Measurements from ENCODE around the gene SNX9. TPM values are rescaled to one million over a fixed set of nuclear protein-coding genes. Genes with fewer than 3 reads are reported as not detected.
"Not testable (repeated sequence)": the region's sequence is repeated elsewhere in the genome, so short reads cannot be mapped to it uniquely, and the experiment has no call there.

SNX9 gene
- total RNA-seq, 2 experiments from 2014 or later: 14.8 to 15.2 TPM

DNA sequence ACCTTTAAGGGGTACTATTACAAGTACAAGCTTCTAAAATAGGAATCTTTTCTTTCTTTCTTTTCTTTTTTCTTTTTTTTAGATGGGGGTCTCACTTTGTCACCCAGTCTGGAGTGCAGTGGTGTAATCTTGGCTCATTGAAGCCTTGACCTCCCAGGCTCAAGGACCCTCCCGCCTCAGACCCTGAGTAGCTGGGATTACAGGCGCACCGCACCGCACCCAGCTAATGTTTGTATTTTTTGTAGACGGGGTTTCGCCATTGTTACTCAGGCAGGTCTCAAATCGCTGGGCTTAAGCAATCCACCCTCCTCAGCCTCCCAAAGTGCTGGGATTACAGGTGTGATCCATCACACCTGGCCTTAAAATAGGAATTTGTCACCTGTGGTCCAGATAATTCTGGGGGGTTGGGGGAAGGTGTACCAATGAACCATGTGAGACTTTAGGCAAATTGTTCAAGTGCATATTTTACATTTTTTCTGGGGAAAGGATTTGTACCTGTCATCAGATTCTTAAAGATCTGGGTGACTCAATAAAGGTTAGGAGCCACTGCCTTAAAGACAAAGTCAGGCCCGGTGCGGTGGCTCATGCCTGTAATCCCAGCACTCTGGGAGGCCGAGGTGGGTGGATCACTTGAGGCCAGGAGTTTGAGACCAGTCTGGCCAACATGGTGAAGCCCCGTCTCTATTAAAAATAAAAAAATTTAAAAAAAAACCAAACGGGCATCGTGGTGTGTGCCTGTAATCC is 139.0 kb downstream of the SNX9 start:
- peak overlapping the region; percentile 94 for H3K27ac Mint-ChIP-seq
- POLR2A ChIA-PET: interaction anchor here (1.5 to 3.6 kb wide), 2 partner anchors 19 to 110 kb away, joined by 4 to 17 read pairs; partner anchors contain the start of gene SYNJ2
- ATAC-seq (ENCODE audit: low read depth) (no peak), DNase-seq (no peak)
- peaks cover 35% of the 10 kb centered on the region for H3K36me3 Mint-ChIP-seq
- peak overlapping the region; percentile 82 for H3K4me3 Mint-ChIP-seq
- H3K9me3 Mint-ChIP-seq: peaks cover 15% of the 10 kb centered on the region
- peaks cover 26% of the 10 kb centered on the region for H3K4me1 Mint-ChIP-seq
- no peaks in the 10 kb centered on the region for H3K27me3 Mint-ChIP-seq

DNA sequence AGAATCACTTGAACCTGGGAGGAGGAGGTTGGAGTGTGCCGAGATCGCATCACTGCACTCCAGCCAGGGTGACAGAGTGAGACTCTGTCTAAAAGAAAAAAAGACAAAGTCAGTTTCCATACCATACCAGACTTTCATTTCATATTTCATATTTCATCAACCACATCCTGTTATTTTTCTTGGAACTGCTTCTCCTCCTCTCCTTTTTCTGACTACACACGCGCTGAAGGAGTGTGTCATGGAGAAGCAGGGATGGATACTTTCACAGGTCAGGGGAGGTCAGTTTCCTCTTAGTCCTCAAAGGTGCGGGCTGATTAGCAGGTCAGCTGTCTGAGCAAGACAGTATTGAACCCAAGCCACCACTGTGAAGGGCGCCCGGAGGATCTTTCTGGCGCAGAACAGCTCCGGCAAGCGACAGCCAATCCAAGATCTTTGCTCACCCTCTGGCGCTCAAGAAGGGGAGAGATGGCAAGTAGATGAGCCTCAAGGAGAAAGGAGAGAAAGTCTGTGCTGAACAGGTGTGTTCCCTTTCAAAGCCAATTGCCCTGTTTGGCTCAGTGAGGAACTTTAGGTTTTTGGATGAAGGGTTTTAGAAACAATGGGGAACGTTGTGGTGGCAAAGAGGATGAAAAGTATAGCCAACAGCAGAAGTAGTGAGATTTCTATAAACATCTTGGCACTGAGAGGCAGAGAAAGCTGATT is 139.7 kb downstream of the SNX9 start:
- Mint-ChIP-seq H3K4me1 (peaks cover 27% of the 10 kb centered on the region), H3K9me3 (peaks cover 15% of the 10 kb centered on the region), H3K4me3 (peak overlapping the region; percentile 82), H3K27me3 (no peaks in the 10 kb centered on the region), H3K36me3 (peaks cover 35% of the 10 kb centered on the region), H3K27ac (peak overlapping the region; percentile 94)
- ATAC-seq (ENCODE audit: low read depth): peak; percentile 70
- DNase-seq: peak; percentile 58
- POLR2A ChIA-PET: interaction anchor here (0.6 to 3.6 kb wide), 4 partner anchors 18 to 183 kb away, joined by 3 to 17 read pairs (median 4); partner anchors contain the start of gene SYNJ2

DNA sequence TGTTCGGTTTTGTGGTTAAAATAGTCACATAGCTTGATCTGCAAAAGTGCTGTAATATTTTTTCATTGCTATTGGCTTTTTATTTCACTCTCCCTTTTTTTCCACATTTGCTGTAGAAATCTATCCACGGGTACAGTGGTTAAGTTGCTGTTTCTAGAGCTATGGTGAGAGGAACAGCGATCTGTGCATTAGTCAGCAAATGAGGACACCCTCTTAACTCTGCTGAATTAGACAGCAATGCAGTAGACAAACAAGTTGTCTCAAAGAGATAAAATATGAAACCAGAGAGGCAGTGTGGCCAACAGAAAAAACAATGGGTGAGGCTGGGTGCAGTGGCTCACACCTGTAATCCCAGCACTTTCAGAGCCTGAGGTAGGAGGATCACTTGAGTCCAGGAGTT is 141.1 kb downstream of the SNX9 start:
- POLR2A ChIA-PET: interaction anchor here (0.6 to 3.6 kb wide), 5 partner anchors 17 to 1885 kb away, joined by 3 to 17 read pairs (median 3); partner anchors contain the start of gene SYNJ2
- Mint-ChIP-seq H3K36me3 (peaks cover 27% of the 10 kb centered on the region), H3K27ac (peak overlapping the region; percentile 94), H3K4me1 (peaks cover 30% of the 10 kb centered on the region), H3K27me3 (no peaks in the 10 kb centered on the region), H3K9me3 (peaks cover 12% of the 10 kb centered on the region), H3K4me3 (peak overlapping the region; percentile 73)
- DNase-seq: no peak
- no peak for ATAC-seq (ENCODE audit: low read depth)

DNA sequence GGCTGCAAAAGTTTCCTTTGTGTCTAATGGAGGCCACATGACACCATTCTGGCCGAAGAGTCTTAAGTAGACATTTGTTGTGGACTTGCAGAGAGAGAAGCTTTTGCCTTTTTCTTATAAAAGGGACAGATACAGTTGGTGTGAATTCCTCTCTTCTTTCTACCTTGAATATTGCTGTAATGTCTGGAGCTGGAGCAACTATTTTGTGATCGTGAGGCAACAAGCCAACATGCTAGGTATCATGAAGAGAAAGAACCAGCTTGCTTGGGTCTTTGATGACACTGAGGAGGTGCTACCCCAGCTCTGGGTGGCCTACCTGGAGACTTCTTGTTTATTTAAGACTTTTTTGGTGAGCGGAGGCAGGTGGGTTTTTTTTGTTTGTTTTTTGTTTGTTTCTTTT is 142.3 kb downstream of the SNX9 start:
- DNase-seq: no peak
- no peak for ATAC-seq (ENCODE audit: low read depth)
- POLR2A ChIA-PET: interaction anchor here (1.1 kb wide), 1 partner anchor 16 kb away, joined by 4 read pairs; the partner anchor contains the start of gene SYNJ2
- peaks cover 18% of the 10 kb centered on the region for H3K36me3 Mint-ChIP-seq
- no peak overlapping the region for H3K4me3 Mint-ChIP-seq
- peaks cover 31% of the 10 kb centered on the region for H3K4me1 Mint-ChIP-seq
- H3K9me3 Mint-ChIP-seq: peaks cover 3% of the 10 kb centered on the region
- no peak overlapping the region for H3K27ac Mint-ChIP-seq
- peaks cover under 1% of the 10 kb centered on the region for H3K27me3 Mint-ChIP-seq

DNA sequence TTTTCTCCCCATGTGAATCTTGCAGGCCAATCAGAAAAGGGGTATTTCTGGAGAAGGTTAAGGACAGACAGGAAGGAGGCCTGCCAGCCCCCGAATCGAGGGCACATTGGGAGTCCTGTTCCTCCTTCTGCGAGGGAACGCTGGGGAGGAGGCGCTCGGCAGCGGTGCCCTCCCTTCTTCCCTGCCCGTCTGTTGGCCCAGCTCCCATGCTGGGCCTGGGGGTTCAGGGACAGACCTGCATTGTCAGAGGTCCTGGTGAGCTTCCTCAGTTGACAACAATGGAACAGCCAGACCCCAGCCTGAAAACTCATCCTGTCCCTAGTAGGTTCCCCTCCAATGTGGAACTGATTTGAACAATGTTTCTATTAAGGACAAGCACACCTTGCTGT is 143.5 kb downstream of the SNX9 start:
- Mint-ChIP-seq H3K27ac (no peak overlapping the region), H3K36me3 (peaks cover 18% of the 10 kb centered on the region), H3K27me3 (peaks cover 10% of the 10 kb centered on the region), H3K9me3 (peaks cover 2% of the 10 kb centered on the region), H3K4me1 (peaks cover 36% of the 10 kb centered on the region), H3K4me3 (no peak overlapping the region)
- no peak for ATAC-seq (ENCODE audit: low read depth)
- POLR2A ChIA-PET: no interaction called here
- no peak for DNase-seq

DNA sequence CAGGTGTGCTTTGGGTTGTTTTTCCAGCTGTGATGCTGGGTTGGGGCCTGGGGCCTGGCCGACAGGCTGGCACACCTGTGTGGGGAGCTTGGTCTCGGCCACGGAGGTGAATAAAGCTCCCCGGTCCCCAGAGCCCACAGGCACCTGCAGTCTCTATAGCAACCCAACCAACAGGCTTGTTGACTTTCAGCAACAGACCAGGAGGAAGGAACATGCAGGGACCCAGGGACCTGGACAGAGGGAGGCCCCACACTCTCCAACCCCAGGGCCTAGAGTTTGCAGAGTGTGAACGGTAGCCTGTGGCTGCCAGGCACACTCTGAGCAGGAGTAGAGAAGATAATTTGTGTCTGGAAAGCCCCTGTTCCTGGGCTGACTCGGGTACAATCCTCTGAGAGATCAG is 144.0 kb downstream of the SNX9 start:
- Mint-ChIP-seq H3K9me3 (peaks cover 2% of the 10 kb centered on the region), H3K36me3 (peaks cover 18% of the 10 kb centered on the region), H3K27ac (no peak overlapping the region), H3K4me1 (peaks cover 35% of the 10 kb centered on the region), H3K27me3 (peaks cover 12% of the 10 kb centered on the region), H3K4me3 (no peak overlapping the region)
- DNase-seq (no peak), ATAC-seq (ENCODE audit: low read depth) (no peak)
- POLR2A ChIA-PET: no interaction called here

DNA sequence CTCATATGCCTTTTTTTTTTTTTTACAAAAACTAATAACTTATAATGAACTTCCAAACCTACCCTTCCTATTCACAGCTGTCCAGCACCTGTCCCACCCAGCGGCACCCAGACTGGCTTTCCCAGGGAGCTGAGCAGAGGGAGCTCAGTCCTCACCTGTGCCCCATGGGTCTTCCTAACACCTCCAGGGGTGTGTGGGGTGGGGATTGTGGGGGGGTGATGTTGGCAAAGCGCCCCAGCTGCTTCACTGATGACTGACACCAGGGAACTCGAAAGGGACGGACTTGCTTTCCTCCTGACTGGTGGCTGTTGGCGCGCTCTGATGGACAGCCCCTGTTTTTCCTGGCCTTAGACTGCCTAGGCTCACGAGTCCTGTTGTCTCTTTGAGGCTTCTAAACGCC is 144.4 kb downstream of the SNX9 start:
- ATAC-seq (ENCODE audit: low read depth): no peak
- Mint-ChIP-seq H3K27me3 (peaks cover 12% of the 10 kb centered on the region), H3K27ac (no peak overlapping the region), H3K4me1 (peaks cover 31% of the 10 kb centered on the region), H3K4me3 (no peak overlapping the region), H3K9me3 (peaks cover 2% of the 10 kb centered on the region), H3K36me3 (peaks cover 18% of the 10 kb centered on the region)
- POLR2A ChIA-PET: interaction anchor here (1.0 kb wide), 1 partner anchor 14 kb away, joined by 3 read pairs; the partner anchor contains the start of gene SYNJ2
- DNase-seq: no peak

DNA sequence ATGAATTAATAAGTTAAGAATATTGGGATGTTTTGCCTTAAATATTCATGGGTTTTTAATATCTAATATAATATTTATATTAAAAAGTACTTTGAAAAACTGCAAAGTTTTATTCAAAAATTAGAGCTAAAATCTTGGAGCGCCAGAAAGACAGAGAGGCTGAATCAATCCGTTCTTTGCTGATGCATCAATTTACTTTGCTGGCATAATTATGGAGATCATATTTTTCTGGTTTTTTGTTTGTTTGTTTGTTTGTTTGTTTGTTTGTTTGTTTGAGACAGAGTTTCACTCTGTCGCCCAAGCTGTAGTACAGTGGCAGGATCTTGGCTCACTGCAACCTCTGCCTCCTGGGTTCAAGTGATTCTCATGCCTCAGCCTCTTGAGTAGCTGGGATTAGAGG is 149.1 kb downstream of the SNX9 start:
- H3K27ac Mint-ChIP-seq; POLR2A ChIA-PET; ATAC-seq (ENCODE audit: low read depth); H3K4me3 Mint-ChIP-seq; DNase-seq; H3K9me3 Mint-ChIP-seq; H3K36me3 Mint-ChIP-seq: not testable (repeated sequence)
- peaks cover 17% of the 10 kb centered on the region for H3K4me1 Mint-ChIP-seq
- peaks cover 16% of the 10 kb centered on the region for H3K27me3 Mint-ChIP-seq

DNA sequence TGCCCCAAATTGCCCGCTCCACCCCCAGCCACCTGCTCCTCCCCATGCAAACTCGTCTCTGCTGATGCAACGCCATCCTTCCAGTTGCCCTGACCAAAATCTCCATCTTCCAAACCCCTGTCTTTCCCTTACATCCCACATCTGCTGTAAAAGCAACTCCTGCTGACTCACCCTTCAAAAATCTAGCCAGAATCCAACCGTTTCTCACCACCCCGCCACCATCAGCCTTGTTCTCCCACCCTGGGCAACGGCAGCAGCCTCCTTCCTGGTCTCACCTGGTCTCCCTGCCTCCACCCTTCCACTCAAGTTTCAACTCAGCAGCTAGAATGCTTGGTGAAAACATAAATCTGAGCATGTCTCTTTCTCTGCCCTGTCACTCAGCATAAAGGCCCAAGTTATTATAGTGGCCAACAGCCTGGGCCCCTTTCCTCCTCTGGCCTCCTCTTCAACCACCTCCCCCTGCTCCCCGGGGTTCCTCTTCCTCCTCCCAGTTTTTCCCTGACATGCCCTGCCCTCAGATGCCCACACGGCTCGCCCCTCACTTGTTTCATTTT is 151.4 kb downstream of the SNX9 start:
- Mint-ChIP-seq H3K9me3 (no peaks in the 10 kb centered on the region), H3K27ac (peak overlapping the region; percentile 7), H3K27me3 (peaks cover 17% of the 10 kb centered on the region), H3K4me3 (no peak overlapping the region), H3K36me3 (peaks cover 8% of the 10 kb centered on the region), H3K4me1 (peaks cover 19% of the 10 kb centered on the region)
- POLR2A ChIA-PET: no interaction called here
- DNase-seq (no peak), ATAC-seq (ENCODE audit: low read depth) (no peak)

DNA sequence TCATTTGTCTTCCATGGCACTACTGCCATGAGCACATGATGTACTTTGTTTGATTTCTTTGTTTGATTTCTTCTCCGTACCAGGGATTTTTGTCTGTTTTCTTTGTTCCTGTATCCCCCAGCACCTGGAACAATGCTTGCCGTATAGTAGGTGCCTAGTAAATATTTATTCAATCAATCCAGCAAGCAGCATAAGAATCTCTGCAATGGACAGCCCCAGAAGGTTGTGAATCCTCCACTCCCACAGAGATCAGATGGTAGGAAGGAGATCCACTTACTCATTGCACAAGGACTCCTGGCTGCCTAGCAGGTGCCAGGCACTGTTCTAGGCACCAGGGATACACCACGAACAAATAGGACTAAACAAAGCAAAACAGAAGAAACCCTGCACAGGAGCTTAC is 151.9 kb downstream of the SNX9 start:
- H3K27me3 Mint-ChIP-seq: peaks cover 17% of the 10 kb centered on the region

DNA sequence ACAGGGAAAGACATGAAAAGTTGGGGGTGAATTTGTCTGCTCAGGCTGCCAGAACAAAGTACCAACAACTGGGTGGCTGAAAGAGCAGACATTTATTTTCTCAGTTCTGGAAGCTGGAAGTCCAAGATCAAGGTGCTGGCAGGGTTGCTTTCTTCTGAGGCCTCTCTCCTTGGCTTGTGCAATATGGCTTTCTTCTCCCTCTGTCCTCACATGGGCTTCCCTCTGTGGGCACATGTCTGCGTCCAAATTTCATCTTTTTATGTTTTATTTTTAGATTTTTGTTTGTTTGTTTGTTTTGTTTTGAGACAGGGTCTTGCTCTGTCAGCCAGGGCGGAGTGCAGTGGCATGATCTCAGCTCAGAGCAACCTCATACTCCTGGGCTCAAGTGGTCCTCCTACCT is 152.4 kb downstream of the SNX9 start:
- no peak for ATAC-seq (ENCODE audit: low read depth)
- no peak overlapping the region for H3K4me3 Mint-ChIP-seq
- H3K9me3 Mint-ChIP-seq: no peaks in the 10 kb centered on the region
- peaks cover 28% of the 10 kb centered on the region for H3K4me1 Mint-ChIP-seq
- H3K27me3 Mint-ChIP-seq: peaks cover 16% of the 10 kb centered on the region
- POLR2A ChIA-PET: no interaction called here
- H3K27ac Mint-ChIP-seq: no peak overlapping the region
- peaks cover 7% of the 10 kb centered on the region for H3K36me3 Mint-ChIP-seq
- DNase-seq: no peak

More for the DNA sequence above, 151.9 kb downstream of the SNX9 start:
- Mint-ChIP-seq H3K4me3 (no peak overlapping the region), H3K4me1 (peaks cover 25% of the 10 kb centered on the region), H3K36me3 (peaks cover 8% of the 10 kb centered on the region), H3K27ac (no peak overlapping the region), H3K9me3 (no peaks in the 10 kb centered on the region)
- POLR2A ChIA-PET: no interaction called here
- no peak for ATAC-seq (ENCODE audit: low read depth)
- DNase-seq: no peak

DNA sequence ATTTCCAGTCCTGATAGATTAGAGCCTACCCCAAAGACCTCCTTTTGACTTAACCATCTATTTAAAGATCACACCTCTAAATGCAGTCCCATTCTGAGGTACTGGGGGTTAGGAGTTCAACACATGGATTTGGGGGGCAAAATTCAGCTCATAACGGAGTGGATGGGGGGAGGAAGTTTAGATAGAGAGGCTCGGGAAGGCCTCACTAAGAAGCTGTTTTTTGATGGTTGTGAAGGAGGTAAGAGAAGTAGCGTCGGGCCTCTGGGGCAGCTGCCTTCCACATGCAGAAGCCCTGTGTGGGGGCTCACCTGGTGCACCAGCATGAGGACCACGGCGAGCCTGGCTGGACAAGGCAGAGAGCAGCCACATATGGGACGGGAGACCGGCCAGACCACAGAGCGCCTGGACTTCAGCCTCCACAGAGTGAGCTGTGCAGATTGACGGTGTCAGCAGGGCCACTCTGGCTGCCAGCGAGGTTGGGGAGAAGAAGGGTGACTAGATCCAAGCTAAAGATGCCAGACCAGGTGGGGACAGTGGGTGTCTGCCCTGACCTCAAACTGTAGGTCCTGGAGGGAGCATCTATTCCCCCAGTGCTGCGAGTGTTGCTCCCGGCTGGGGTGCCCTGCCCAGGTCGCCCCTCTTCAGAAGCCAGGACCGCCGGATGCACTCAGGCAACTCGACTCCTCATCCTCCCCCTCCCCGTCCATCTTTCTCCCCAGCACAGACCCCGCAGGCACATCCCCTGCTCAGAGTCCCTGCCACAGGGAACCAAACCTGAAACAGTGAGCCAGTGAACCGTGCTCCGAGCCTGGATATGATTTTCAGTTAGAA is 153.5 kb downstream of the SNX9 start:
- Mint-ChIP-seq H3K4me1 (peaks cover 25% of the 10 kb centered on the region), H3K9me3 (no peaks in the 10 kb centered on the region), H3K27ac (no peak overlapping the region), H3K27me3 (peaks cover 7% of the 10 kb centered on the region), H3K36me3 (no peaks in the 10 kb centered on the region), H3K4me3 (no peak overlapping the region)
- no peak for DNase-seq
- POLR2A ChIA-PET: no interaction called here
- ATAC-seq (ENCODE audit: low read depth): no peak

Measured in activated naive CD8-positive, alpha-beta T cell treated with anti-CD3 and anti-CD28 coated beads, Interleukin-2, amount 10 ng/mL, durations not matched to agents 7 days and 5 days (primary cell).